KBM-7 (cell line): ENCODE measurements around the gene KLF5.

Experiments used
- DNase-seq: peaks from one replicate; pipeline ENCODE4 v3.0.0-alpha.2; 2015
- in situ Hi-C: fragments of 300-500 bp; cut with MboI; formaldehyde crosslinking; loops from 2 replicates; pipeline ENCODE4 v1.14.3; 2020; ENCODE audit warnings: low sequenced_read_pairs, low pct_unique_long_range_greater_than_20kb, mixed read lengths

Gene KLF5

DNA sequence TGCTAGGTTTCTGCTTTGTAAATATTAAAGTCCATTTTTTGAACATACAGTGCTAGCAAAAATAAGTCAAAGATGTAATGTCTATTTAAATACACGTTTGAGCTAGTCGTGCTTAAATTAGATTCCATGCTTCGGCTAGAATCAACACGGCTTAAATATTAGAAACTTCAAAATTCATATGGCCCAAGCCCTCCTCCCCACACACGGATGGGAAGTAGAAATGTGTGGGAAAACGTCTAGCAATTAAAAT, 816 bp upstream of the KLF5 start:
- no peak for DNase-seq
- in situ Hi-C loops, result no loop called here

DNA sequence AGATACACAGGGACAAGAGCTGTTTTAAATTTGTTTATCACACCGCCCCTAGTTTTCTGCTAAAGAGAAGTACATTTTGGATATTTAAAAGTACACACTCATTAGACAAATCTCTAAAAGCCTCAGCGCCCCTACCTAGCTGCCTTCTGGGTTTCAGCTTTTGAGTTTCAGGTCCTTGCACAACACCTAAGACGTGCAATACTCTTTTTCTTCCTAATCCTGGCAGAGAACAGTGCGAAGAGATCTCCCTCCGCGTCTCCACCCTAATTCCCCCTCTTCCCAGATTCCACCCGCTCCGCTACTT, 421 bp upstream of the KLF5 start:
- no peak for DNase-seq
- in situ Hi-C loops, result no loop called here

DNA sequence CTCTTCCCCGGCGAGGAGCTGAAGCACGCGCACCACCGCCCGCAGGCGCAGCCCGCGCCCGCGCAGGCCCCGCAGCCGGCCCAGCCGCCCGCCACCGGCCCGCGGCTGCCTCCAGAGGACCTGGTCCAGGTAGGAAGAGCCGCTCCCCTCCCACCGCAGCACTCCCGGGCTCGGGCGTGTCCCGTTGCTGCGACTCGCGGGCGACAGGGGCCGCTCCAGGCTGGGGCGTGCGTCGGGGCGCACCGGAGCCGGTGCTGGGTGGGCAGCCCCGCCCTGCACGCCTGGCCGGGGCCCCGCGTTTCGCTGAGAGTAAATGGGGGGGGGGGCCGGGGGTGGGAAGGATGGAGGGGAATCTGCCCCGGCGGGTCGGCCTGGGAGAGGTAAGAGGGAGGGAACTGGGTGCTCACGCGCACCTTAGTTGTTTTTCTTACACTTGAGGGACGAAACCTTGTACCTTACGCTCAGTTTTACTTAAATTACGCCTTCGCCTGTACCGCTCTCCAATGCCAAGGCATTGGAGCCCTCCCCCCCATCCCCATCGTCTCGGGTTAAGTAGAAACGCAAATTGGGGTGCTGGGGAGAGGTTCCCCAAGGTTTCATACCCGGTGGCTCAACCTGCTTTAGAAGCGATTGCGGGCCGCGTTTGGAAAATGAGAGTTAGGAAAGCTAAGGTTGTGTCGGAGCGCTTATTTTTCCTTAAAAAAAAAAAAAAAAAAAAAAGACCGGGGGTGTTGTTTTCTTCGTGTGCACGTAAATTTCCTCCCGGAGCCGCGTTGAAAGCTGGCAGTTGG, 850 bp downstream of the KLF5 start:
- in situ Hi-C loops, result no loop called here
- DNase-seq, result peak; percentile 8

DNA sequence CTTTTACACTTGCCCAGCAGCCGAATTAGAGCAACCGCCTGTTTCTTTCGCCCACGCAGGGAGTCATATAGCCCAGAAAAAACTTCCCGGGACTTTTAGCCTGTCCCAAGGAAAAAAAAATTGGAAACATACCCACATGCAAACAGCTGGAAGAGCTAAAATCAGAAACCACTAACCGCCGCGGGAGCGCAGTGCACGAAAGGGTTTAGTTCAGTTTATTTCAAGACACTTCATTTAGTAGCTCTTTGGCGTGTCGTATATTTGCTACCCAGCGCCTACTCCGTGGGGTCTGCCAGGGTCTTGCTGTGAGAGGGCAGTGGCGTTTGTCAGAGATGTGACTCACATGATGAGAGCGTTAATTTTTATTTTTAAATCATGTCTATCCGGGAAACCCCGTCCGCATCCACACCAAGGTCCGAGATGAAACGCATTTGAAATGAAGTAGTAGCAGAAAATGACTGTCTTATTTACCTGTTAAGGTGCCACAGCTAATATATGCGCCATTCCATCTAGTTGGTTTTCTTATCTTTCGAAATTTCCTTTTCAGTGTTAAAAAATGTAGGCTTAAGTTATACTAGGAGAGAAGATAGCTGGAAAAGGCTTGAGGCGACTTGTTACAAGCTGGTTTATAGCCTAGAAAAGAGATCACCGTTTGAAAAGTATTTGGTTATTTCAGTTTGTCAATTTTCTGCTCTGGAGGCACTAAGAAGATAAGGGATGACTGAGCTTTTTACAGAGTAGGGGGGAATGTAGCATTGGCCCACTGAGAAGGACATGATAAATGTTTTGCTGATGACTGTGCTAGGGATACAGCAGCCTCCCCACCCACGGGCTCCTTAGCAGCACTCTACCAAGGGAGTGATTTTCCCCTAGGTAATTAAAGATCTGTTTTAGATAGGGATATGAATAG, 1.7 kb downstream of the KLF5 start:
- in situ Hi-C loops, result no loop called here

DNA sequence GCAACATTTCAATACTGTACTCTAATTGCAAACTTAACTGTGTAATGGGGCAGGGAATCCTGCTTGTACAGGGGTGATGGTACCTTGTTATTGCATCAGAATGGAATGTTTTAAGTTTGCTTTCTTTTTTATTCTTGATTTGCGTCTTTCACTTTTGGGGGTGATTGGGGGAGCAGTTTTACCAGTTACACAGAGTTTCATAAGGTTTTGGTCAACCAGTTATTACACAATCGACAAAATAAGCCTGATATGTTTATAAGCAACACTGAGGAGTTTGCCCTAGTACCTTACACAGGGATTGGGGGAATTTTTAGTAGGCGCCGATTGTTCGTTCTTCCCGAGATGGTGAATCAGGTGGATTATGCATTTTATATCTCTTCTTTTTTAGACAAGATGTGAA, 2.7 kb downstream of the KLF5 start:
- in situ Hi-C loops, result no loop called here
- no peak for DNase-seq

More for the DNA sequence above, 1.7 kb downstream of the KLF5 start:
- peak; percentile 27 for DNase-seq

DNA sequence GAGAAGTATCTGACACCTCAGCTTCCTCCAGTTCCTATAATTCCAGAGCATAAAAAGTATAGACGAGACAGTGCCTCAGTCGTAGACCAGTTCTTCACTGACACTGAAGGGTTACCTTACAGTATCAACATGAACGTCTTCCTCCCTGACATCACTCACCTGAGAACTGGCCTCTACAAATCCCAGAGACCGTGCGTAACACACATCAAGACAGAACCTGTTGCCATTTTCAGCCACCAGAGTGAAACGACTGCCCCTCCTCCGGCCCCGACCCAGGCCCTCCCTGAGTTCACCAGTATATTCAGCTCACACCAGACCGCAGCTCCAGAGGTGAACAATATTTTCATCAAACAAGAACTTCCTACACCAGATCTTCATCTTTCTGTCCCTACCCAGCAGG, 3.1 kb downstream of the KLF5 start:
- in situ Hi-C loops, result no loop called here
- no peak for DNase-seq

DNA sequence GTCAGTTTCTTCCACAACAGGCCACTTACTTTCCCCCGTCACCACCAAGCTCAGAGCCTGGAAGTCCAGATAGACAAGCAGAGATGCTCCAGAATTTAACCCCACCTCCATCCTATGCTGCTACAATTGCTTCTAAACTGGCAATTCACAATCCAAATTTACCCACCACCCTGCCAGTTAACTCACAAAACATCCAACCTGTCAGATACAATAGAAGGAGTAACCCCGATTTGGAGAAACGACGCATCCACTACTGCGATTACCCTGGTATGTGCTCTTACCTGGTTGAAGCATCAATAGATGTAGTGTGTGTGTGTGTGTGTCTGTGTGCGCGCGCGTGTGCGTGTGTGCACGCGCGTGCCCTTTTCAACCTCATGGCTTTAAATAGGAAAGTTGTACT, 3.7 kb downstream of the KLF5 start:
- in situ Hi-C loops, result no loop called here
- DNase-seq, result no peak

DNA sequence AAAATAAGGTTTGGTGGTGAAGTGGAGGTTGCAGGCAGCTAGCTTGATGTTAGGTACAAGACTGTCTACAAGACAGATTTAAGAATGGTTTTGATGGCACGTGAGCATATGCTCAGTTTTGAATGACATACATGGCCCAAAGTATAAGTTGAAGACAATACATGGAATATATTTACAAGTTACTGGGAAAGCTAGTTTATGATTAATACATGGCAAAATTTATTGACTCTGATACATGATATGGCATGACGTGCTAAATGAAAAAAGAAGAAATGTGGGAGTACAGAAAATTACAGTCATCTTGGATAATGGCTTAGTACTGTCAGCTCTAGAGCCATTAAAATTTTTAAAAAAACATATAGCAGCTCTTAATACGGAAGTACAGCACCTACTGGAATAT, 4.4 kb downstream of the KLF5 start:
- no peak for DNase-seq

DNA sequence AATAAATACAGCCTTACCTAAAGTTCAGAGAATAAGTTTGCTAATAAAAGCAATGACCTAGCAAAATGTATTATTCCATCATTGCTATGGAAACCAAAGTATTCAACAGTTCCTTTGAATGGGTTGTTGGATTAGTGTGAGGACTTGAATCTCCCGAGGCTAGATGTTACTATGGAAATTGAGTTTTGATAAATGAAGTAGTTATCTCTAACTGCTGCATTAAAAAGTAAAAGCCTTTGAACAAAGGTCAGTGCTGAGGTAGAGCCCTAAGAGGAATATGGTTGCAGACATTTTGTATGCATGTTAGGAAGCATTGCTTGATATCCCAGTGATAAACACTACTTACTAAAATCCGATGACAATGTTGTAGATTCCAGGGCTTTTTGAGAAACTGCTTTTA, 6.2 kb downstream of the KLF5 start:
- no peak for DNase-seq
- in situ Hi-C loops, result no loop called here

More for the DNA sequence above, 4.4 kb downstream of the KLF5 start:
- in situ Hi-C loops, result no loop called here

DNA sequence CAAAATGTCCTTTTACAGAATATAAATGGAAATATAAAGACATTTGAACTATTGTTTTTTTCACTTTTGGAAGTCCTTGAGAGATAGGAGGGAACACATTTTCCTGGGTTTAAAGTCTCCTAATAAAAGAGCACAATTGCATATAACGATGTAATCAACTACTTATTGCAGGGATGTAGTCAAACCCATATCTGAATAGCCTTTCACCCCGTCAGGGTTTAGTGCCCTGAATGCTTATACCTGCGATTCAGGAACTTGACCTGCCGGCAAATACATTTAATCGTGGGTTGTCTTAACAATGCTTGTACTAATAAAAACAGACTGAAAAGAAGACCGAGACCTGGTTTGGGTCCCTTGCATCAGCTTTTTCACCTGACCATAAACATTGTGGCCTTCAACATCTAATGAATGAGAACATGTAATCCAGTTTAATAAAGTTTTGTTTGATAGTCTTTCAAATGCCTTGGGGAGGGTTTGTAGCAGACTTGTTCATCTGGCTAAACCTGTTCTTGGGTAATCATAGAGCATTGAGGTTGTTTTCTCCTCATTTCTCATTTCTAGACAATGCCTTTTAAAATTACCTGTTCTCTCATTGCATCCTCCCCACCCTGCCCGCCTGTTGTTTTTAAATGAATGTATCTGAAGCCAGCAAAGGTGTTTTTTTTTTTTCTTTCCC, 7.0 kb downstream of the KLF5 start:
- in situ Hi-C loops, result no loop called here
- no peak for DNase-seq

DNA sequence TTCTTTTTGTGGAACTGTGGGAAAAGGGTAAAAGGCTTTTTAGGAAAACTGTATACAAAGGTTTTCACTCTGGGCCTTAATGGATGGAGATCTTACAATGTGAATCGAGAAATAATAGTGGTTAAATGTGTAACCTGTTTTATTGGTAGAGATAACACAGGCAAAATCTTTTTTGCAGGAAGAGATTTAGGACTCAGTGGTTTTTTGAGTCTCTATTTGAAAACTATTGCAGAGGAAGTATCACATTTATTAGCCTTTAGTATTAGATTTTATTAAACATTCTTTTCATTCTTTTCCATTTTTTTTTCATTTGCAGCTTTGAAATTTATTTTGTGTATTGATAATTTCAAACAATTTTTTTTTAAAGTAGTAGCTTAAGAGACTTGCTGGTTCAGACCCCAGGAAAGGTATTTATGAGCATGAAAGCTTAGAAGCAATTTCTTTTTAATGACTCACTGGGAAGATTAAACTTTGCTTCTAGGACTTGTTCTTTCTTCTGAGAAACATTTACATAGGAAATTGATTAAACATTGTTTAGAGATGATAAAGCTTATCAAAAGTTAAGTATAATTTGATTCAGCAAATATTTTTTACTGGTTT, 10.5 kb downstream of the KLF5 start:
- no peak for DNase-seq
- in situ Hi-C loops, result no loop called here

DNA sequence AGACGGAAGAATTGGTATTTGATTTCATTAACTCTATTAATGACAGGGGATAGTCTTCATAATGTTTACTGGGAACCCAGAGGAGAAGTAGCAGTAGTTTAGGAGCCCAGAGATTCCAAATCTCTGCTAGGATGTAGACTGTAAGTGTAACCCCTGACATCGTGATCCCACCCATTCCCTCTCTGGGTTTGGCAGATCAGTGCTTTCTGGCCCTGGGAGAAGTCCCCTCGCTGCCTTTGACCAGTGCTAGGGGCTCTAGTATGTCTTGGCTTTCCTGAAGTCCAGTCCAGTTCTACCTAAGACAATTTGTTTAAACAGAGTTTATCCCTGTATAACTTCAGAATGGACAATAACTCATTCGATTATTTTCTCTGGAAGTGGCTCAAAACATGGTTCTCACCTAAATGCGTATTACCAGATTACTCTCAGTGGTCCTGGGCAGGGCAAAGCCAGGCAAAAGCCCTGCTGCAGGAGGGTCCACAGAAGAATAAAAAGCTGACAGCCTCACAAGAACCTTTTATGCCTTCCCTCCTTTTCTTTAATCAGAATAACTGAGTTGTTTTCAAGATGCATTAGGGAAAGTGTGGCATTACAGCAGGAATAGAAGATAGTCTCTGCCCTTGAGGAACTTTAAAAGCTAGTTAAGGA, 11.8 kb downstream of the KLF5 start:
- in situ Hi-C loops, result no loop called here
- no peak for DNase-seq

DNA sequence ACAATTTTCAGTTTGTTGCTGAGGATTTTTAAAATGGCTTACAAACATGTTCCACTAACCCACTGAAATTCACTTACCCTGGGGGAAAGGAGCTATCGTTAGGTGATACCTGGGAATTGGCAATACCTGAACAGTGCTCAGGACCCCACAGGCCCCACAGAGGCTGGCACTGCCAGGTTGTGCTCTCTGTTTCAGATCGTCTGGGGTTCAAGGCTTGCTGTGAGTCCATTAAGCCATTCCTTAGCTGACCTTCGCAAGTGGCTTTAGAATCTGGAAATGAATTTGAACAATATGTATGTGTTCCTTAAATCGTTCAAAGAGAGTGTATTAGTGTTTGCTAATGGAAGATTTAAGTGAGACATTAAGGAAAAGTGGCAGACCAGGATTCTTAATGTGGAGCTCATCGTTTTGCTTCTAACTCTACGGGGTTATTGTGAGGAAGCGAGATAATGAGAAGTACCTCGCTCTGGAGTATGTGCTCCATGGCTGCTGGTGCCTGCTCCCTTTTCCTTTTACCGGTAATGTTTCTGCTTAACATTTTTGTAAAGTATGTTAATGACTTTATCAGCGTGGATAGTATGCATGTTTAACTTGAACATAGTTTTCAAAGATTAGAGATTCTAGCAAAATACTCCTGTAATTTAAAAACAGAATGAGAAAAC, 13.6 kb downstream of the KLF5 start:
- in situ Hi-C loops, result no loop called here
- DNase-seq, result no peak

DNA sequence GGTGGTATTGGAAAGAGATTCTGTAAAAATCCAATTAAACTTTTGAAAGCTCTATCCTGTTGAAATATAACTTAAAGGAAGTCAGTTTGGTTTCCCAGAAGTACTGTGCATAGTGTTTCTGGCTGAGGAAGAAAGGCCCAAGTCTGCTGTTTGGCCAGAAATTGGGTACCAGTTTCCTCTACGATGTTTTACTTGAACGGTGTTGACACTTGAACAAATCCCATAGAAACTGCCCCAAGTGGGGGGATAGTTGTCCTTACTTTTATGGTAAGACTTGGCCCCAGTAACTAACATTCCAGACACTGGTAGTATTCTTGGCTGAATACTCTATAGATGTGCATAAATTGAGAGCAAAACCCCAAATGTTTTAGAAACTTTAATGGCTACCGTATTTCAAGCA, 14.2 kb downstream of the KLF5 start:
- no peak for DNase-seq
- in situ Hi-C loops, result no loop called here

DNA sequence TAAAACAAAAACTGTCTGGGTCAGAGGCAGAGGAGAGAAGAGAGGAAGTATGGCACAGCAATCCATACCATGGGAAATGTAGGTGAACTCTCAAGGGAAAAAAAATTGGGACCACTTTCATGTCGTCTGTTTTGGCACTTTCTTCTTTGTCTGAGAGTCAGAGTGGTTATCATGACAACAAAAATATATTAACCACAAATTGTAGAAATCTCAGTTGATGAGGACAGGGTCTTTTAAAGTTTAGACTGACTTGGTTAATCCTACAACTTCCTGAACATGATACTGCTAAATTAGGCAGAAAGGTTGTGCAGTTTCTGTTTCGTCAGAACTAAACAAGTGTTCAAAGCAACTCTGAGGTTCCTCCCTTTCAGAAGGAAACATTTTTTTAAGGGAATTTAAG, 15.2 kb downstream of the KLF5 start:
- no peak for DNase-seq
- in situ Hi-C loops, result no loop called here

DNA sequence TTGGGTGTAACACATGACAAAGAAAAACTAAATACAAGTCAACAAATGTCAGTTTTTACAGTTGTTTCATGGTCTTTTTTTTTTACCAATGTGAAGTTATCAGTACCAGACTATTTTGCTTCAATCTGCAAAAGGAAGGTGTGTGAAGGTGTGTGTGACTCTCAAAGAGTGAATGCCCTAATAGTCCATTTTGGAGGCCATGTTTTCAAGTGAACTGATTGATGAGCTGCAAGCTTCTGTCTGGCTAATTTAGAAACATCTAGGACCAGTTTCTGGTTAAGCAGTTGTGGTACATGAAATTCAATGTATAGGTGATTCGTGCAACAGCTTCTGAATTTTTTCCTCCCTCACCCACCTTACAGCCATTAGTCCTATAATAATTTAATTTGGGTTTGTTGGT, 16.1 kb downstream of the KLF5 start:
- in situ Hi-C loops, result no loop called here

DNA sequence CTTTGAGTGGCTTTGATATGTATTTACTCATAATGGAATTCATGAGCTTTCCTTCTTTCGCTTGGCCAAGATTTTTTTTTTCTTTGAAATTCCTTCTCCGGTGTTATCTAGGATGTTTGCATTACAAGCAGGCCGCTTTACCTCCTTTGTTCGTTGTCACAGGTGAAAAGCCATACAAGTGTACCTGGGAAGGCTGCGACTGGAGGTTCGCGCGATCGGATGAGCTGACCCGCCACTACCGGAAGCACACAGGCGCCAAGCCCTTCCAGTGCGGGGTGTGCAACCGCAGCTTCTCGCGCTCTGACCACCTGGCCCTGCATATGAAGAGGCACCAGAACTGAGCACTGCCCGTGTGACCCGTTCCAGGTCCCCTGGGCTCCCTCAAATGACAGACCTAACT, 16.7 kb downstream of the KLF5 start:
- in situ Hi-C loops, result no loop called here
- no peak for DNase-seq

More for the DNA sequence above, 16.1 kb downstream of the KLF5 start:
- no peak for DNase-seq

DNA sequence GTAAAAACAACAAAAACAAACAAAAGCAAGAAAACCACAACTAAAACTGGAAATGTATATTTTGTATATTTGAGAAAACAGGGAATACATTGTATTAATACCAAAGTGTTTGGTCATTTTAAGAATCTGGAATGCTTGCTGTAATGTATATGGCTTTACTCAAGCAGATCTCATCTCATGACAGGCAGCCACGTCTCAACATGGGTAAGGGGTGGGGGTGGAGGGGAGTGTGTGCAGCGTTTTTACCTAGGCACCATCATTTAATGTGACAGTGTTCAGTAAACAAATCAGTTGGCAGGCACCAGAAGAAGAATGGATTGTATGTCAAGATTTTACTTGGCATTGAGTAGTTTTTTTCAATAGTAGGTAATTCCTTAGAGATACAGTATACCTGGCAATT, 17.1 kb downstream of the KLF5 start:
- no peak for DNase-seq
- in situ Hi-C loops, result no loop called here

DNA sequence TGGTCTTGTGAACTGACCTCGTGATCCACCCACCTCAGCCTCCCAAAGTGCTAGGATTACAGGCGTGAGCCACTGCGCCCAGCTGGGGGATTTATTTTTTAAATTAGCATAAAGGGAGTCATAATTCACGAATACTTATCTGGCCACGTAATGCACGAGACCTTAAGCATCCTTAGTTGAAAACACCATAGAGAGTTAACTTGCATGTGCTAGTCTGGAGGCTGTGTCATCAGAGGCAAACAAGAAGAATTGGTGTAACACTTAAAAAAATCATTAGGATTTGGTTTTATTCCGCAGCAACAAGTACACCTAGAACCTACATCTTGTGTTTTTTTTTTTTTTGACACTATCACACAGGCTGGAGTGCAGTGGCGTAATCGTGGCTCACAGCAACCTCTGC, 19.1 kb downstream of the KLF5 start:
- DNase-seq, result no peak
- in situ Hi-C loops, result no loop called here
